ENCODE data around the gene NFKBIB.
"Not testable (repeated sequence)": the region's sequence is repeated elsewhere in the genome, so short reads cannot be mapped to it uniquely, and the experiment has no call there.

The NFKBIB gene

GRCh38 chr19:38931521-38931793, 31.7 kb downstream of the NFKBIB start:
- no peak for DNase-seq

GRCh38 chr19:38932425-38933179, 32.8 kb downstream of the NFKBIB start:
- no peak for DNase-seq

GRCh38 chr19:38933544-38933943, 33.8 kb downstream of the NFKBIB start:
- no peak for DNase-seq

- DNase-seq = no peak
These were observed 40.2 kb downstream of the NFKBIB start for GRCh38 chr19:38939957-38940356.

- not testable (repeated sequence) for DNase-seq
These were observed 41.7 kb downstream of the NFKBIB start for GRCh38 chr19:38941466-38941865.

GRCh38 chr19:38941979-38942378, 42.2 kb downstream of the NFKBIB start:
- DNase-seq = no peak

GRCh38 chr19:38942471-38943181, 42.9 kb downstream of the NFKBIB start:
- no peak for DNase-seq

- DNase-seq = no peak
These were observed 45.3 kb downstream of the NFKBIB start for GRCh38 chr19:38944981-38945506.

GRCh38 chr19:38945562-38946228, 45.9 kb downstream of the NFKBIB start:
- no peak for DNase-seq

GRCh38 chr19:38946229-38947010, 46.7 kb downstream of the NFKBIB start:
- DNase-seq = no peak

- DNase-seq = peak; percentile 90
These were observed 50.0 kb downstream of the NFKBIB start for GRCh38 chr19:38949580-38950367.

- DNase-seq = no peak
These were observed 51.4 kb downstream of the NFKBIB start for GRCh38 chr19:38951187-38951586.

- no peak for DNase-seq
These were observed 52.8 kb downstream of the NFKBIB start for GRCh38 chr19:38952395-38953165.

- DNase-seq = no peak
These were observed 53.9 kb downstream of the NFKBIB start for GRCh38 chr19:38953677-38954076.

GRCh38 chr19:38956264-38956663, 56.5 kb downstream of the NFKBIB start:
- no peak for DNase-seq

GRCh38 chr19:38958301-38958700, 58.5 kb downstream of the NFKBIB start:
- no peak for DNase-seq

Data from activated CD8-positive, alpha-beta memory T cell treated with anti-CD3 and anti-CD28 coated beads for 24 hours (primary cell).